Fibroblast of lung (primary cell): ENCODE data around the gene NMRK1.

Source experiments
- CTCF ChIP-seq, 2 donors: IDR thresholded peaks in 1 of 2; conservative IDR thresholded peaks in 1 of 2; 1 replicate in 1 of 2; 2 replicates in 1 of 2; pipeline ENCODE4 v1.5.1; 2011 to 2012; ENCODE audit warnings: low read length in 2 of 2, control low read depth in 1 of 2, inconsistent platforms in 1 of 2, low read depth in 1 of 2, mild to moderate bottlenecking in 1 of 2
- EZH2 ChIP-seq: IDR thresholded peaks from 2 replicates; pipeline ENCODE4 v1.5.1; 2012; ENCODE audit warnings: low read length, control low read depth, mild to moderate bottlenecking; ENCODE audit errors: missing control alignments

- TF ChIP-seq CTCF (conservative IDR thresholded peaks at IDR 0.05 in 1 of 2, IDR thresholded peaks at IDR 0.05 in 1 of 2; ENCODE audit: low read depth in 1 of 2, low read length in 2 of 2) (no peak), EZH2 (no peak)
Observed at GRCh38 chr9:75108571-75108970, 20.6 kb upstream of the NMRK1 start.
